Measurements from ENCODE around the gene NABP2.

The NABP2 gene

GRCh38 chr12:56278905-56279304 lies 54.8 kb downstream of the NABP2 start:
- DNase-seq (ENCODE audit: low read depth): no peak
